ENCODE data around the gene SEPTIN8.

Gene SEPTIN8

DNA sequence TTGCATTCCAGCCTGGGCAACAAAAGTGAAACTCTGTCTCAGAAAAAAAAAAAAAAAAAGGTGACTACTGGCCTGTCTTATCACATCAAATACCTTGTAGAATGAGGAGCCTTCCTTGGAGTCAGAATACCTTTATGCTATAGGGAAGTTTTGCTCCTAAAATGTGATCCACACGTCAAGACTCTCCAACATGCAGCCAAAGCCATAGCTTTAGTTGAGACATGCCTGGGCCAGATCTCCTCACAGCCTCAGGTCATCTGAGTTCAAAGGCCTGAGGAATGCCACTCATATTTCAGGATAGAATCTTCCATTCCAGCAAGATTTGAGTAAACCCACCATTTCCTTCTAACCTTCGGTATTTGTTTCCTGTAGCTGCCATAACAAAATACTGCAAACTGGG is 22.4 kb upstream of the SEPTIN8 start:
- Histone ChIP-seq H3K36me3 (ENCODE audit: control insufficient read depth in 2 of 2, insufficient read depth in 2 of 2, low read length in 2 of 2) (no peaks in the 10 kb centered on the region), H3K4me1 (ENCODE audit: control insufficient read depth, insufficient read depth, low read length) (no peaks in the 10 kb centered on the region), H3K27me3 (ENCODE audit: control insufficient read depth in 1 of 2, insufficient read depth in 2 of 2, low read length in 2 of 2) (peaks cover 4 to 7% of the 10 kb centered on the region in 2 donors), H3K27ac (ENCODE audit: low read length) (no peak overlapping the region), H3K4me3 (ENCODE audit: low read length in 2 of 2) (no peak overlapping the region), H3K9me3 (ENCODE audit: control insufficient read depth in 2 of 2, low read length in 2 of 2) (no peaks in the 10 kb centered on the region), H3K9ac (ENCODE audit: low read length in 2 of 2) (no peak overlapping the region)

DNA sequence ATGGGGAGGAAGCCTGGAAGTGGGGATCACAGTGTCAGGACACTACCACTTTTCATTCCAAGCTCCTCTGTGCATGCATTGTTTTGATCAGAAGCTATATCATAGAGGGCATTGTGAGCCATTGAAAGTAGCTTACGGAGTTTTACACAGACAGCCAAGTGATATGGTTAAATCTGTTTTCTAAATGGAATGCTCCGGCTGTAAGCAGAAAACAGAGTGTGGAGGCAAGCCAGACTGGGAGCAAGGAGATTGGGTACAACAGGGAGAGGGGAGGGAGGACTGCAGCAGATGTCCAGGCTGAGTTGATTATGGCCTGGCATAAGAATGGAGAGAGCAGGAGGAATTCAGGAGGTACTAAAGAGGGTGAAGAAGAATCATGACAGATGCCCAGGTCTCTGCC is 20.6 kb upstream of the SEPTIN8 start:
- peaks cover 7% of the 10 kb centered on the region in 2 donors for H3K27me3 ChIP-seq (ENCODE audit: control insufficient read depth in 1 of 2, insufficient read depth in 2 of 2, low read length in 2 of 2)
- H3K9ac ChIP-seq (ENCODE audit: low read length in 2 of 2), result no peak overlapping the region
- H3K4me1 ChIP-seq (ENCODE audit: control insufficient read depth, insufficient read depth, low read length), result no peaks in the 10 kb centered on the region
- no peaks in the 10 kb centered on the region for H3K9me3 ChIP-seq (ENCODE audit: control insufficient read depth in 2 of 2, low read length in 2 of 2)
- no peak overlapping the region for H3K27ac ChIP-seq (ENCODE audit: low read length)
- H3K4me3 ChIP-seq (ENCODE audit: low read length in 2 of 2), result no peak overlapping the region
- H3K36me3 ChIP-seq (ENCODE audit: control insufficient read depth in 2 of 2, insufficient read depth in 2 of 2, low read length in 2 of 2), result no peaks in the 10 kb centered on the region

DNA sequence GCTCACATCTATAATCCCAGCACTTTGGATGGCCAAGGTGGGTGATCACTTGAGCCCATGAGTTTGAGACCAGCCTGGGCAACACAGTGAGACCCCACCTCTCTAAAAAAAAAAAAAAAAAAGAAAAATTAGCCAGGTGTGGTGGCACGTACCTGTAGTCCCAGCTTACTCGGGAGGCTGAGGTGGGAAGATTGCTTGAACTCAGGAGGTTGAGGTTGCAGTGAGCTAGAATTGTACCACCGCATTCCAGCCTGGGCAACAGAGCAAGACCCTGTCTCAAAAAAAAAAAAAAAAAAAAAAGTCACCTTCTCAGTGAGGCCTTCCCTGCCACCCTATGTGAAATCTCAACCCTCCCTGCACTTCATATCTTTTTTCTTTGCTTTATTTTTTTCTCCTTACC is 14.0 kb upstream of the SEPTIN8 start:
- no peaks in the 10 kb centered on the region for H3K36me3 ChIP-seq (ENCODE audit: control insufficient read depth in 2 of 2, insufficient read depth in 2 of 2, low read length in 2 of 2)
- H3K4me1 ChIP-seq (ENCODE audit: control insufficient read depth, insufficient read depth, low read length), result no peaks in the 10 kb centered on the region
- H3K27ac ChIP-seq (ENCODE audit: low read length), result no peak overlapping the region
- H3K4me3 ChIP-seq (ENCODE audit: low read length in 2 of 2), result no peak overlapping the region
- peaks cover 0 to 4% of the 10 kb centered on the region in 2 donors for H3K27me3 ChIP-seq (ENCODE audit: control insufficient read depth in 1 of 2, insufficient read depth in 2 of 2, low read length in 2 of 2)
- H3K9me3 ChIP-seq (ENCODE audit: control insufficient read depth in 2 of 2, low read length in 2 of 2), result no peaks in the 10 kb centered on the region
- H3K9ac ChIP-seq (ENCODE audit: low read length in 2 of 2), result no peak overlapping the region

- Histone ChIP-seq H3K27me3 (ENCODE audit: control insufficient read depth in 1 of 2, insufficient read depth in 2 of 2, low read length in 2 of 2) (peaks cover 0 to 4% of the 10 kb centered on the region in 2 donors), H3K27ac (ENCODE audit: low read length) (no peak overlapping the region), H3K4me3 (ENCODE audit: low read length in 2 of 2) (no peak overlapping the region), H3K9me3 (ENCODE audit: control insufficient read depth in 2 of 2, low read length in 2 of 2) (no peaks in the 10 kb centered on the region), H3K4me1 (ENCODE audit: control insufficient read depth, insufficient read depth, low read length) (no peaks in the 10 kb centered on the region), H3K9ac (ENCODE audit: low read length in 2 of 2) (no peak overlapping the region), H3K36me3 (ENCODE audit: control insufficient read depth in 2 of 2, insufficient read depth in 2 of 2, low read length in 2 of 2) (no peaks in the 10 kb centered on the region)
These were observed 13.3 kb upstream of the SEPTIN8 start for GRCh38 chr5:132790201-132790865.

GRCh38 chr5:132788990-132789886 is 12.2 kb upstream of the SEPTIN8 start:
- Histone ChIP-seq H3K4me3 (ENCODE audit: low read length in 2 of 2) (no peak overlapping the region), H3K4me1 (ENCODE audit: control insufficient read depth, insufficient read depth, low read length) (no peaks in the 10 kb centered on the region), H3K9me3 (ENCODE audit: control insufficient read depth in 2 of 2, low read length in 2 of 2) (no peaks in the 10 kb centered on the region), H3K9ac (ENCODE audit: low read length in 2 of 2) (no peak overlapping the region), H3K27me3 (ENCODE audit: control insufficient read depth in 1 of 2, insufficient read depth in 2 of 2, low read length in 2 of 2) (peaks cover 0 to 4% of the 10 kb centered on the region in 2 donors), H3K36me3 (ENCODE audit: control insufficient read depth in 2 of 2, insufficient read depth in 2 of 2, low read length in 2 of 2) (no peaks in the 10 kb centered on the region), H3K27ac (ENCODE audit: low read length) (no peak overlapping the region)

DNA sequence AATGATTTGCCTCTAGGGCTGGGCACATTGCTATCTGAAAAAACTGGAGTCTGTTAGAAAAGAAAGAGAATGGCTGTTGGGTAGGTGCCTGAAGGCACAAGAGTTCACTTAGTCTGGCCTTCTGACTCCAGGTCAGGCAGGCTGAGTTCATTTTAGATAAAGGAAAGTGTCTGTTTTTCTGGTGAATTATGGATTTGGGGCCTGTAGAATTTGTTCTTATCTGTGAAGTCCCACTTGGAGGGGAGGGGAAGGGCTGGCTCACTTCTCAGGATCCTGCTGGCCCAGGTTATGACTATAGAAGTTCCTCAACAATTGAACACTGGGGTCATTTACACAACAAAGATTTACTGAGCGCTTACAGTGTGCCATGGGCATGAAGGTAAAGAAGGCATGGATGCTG is 11.5 kb upstream of the SEPTIN8 start:
- no peak overlapping the region for H3K4me3 ChIP-seq (ENCODE audit: low read length in 2 of 2)
- H3K9me3 ChIP-seq (ENCODE audit: control insufficient read depth in 2 of 2, low read length in 2 of 2), result no peaks in the 10 kb centered on the region
- H3K4me1 ChIP-seq (ENCODE audit: control insufficient read depth, insufficient read depth, low read length), result no peaks in the 10 kb centered on the region
- no peak overlapping the region for H3K9ac ChIP-seq (ENCODE audit: low read length in 2 of 2)
- no peaks in the 10 kb centered on the region for H3K36me3 ChIP-seq (ENCODE audit: control insufficient read depth in 2 of 2, insufficient read depth in 2 of 2, low read length in 2 of 2)
- peaks cover 0 to 4% of the 10 kb centered on the region in 2 donors for H3K27me3 ChIP-seq (ENCODE audit: control insufficient read depth in 1 of 2, insufficient read depth in 2 of 2, low read length in 2 of 2)
- H3K27ac ChIP-seq (ENCODE audit: low read length), result no peak overlapping the region

DNA sequence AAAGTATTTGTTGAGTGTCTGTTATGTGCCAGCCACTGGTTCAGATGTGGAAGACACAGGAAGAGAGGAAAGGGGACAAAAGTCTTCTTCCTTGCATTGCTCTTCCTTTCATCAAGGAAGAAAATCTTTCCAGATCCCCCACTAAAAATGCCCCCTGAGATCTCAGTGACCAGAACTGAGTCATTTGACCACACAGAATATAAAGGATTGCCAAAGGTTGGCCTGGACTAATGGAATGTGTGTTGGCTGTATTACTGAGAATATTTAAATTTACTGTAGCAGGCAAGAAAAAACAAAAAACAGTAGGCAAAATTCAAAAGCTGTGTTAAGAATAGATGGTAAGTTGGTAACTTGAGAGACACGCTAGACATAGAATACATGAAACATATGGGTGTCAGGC is 10.0 kb upstream of the SEPTIN8 start:
- Histone ChIP-seq H3K27ac (ENCODE audit: low read length) (no peak overlapping the region), H3K36me3 (ENCODE audit: control insufficient read depth in 2 of 2, insufficient read depth in 2 of 2, low read length in 2 of 2) (no peaks in the 10 kb centered on the region), H3K4me3 (ENCODE audit: low read length in 2 of 2) (no peak overlapping the region), H3K9ac (ENCODE audit: low read length in 2 of 2) (no peak overlapping the region), H3K27me3 (ENCODE audit: control insufficient read depth in 1 of 2, insufficient read depth in 2 of 2, low read length in 2 of 2) (no peaks in the 10 kb centered on the region), H3K4me1 (ENCODE audit: control insufficient read depth, insufficient read depth, low read length) (no peaks in the 10 kb centered on the region), H3K9me3 (ENCODE audit: control insufficient read depth in 2 of 2, low read length in 2 of 2) (no peaks in the 10 kb centered on the region)

DNA sequence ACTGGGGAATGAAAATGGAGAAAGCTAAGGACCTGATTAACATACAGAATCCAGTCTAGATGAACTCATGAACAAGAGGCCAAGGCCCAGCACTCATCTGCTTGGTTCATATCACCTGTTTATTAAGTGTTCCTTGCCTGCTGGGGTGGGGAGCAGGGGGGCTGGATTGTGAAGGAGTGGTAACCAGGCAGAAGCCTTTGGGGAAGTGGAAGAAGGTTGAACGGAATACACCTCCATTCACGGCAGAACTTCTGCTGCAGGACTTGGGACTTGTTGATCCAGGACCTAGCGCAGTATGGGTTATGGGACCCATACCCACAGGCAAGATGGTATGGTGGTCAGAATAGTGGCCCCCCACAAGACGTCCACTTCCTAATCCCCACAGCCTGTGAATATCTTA is 8.8 kb upstream of the SEPTIN8 start:
- Histone ChIP-seq H3K27ac (ENCODE audit: low read length) (no peak overlapping the region), H3K4me1 (ENCODE audit: control insufficient read depth, insufficient read depth, low read length) (no peaks in the 10 kb centered on the region), H3K27me3 (ENCODE audit: control insufficient read depth in 1 of 2, insufficient read depth in 2 of 2, low read length in 2 of 2) (no peaks in the 10 kb centered on the region), H3K4me3 (ENCODE audit: low read length in 2 of 2) (no peak overlapping the region), H3K36me3 (ENCODE audit: control insufficient read depth in 2 of 2, insufficient read depth in 2 of 2, low read length in 2 of 2) (no peaks in the 10 kb centered on the region), H3K9me3 (ENCODE audit: control insufficient read depth in 2 of 2, low read length in 2 of 2) (no peaks in the 10 kb centered on the region), H3K9ac (ENCODE audit: low read length in 2 of 2) (no peak overlapping the region)

DNA sequence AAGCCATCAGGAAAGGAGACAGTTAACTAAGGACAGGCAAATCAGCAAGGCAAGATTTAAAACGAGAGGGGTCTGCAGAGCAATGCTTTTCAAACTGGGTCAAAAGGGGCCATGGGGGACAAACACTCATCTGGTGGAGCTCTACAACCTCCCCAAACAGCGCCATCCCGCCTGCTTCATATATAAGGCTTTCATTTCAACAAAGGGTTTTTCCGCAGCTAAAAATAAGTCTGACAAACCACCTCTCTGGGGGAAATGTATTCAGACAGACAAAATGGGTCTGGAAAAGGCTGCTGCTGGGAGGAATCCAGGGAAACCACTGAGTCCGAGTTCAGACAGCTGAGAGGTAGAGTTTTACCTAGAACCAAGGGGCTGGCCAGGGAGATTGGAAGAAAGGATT is 8.3 kb upstream of the SEPTIN8 start:
- Histone ChIP-seq H3K4me1 (ENCODE audit: control insufficient read depth, insufficient read depth, low read length) (no peaks in the 10 kb centered on the region), H3K27me3 (ENCODE audit: control insufficient read depth in 1 of 2, insufficient read depth in 2 of 2, low read length in 2 of 2) (no peaks in the 10 kb centered on the region), H3K9me3 (ENCODE audit: control insufficient read depth in 2 of 2, low read length in 2 of 2) (no peaks in the 10 kb centered on the region), H3K4me3 (ENCODE audit: low read length in 2 of 2) (no peak overlapping the region), H3K27ac (ENCODE audit: low read length) (no peak overlapping the region), H3K9ac (ENCODE audit: low read length in 2 of 2) (no peak overlapping the region), H3K36me3 (ENCODE audit: control insufficient read depth in 2 of 2, insufficient read depth in 2 of 2, low read length in 2 of 2) (no peaks in the 10 kb centered on the region)

DNA sequence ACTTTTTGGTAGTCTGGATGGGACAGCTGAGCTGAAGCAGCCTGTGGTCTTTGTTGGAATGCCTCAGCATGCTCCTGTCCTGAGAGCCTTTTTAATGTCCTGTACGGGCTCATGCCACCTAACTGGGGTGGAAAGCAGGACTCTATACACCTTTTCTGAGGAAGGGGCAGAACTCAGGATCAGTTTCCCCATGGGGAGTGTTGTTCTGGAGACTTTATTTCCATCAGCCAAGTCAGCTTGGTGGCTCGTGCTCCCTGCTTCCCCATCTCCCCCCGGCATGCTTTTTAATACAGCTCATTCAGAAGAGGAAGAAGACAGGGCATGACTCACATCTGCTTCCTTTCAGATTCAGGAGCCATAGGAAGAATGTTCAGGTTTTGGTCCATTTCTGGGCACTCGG is 5.1 kb upstream of the SEPTIN8 start:
- H3K9me3 ChIP-seq (ENCODE audit: control insufficient read depth in 2 of 2, low read length in 2 of 2), result no peaks in the 10 kb centered on the region
- no peak overlapping the region for H3K27ac ChIP-seq (ENCODE audit: low read length)
- H3K36me3 ChIP-seq (ENCODE audit: control insufficient read depth in 2 of 2, insufficient read depth in 2 of 2, low read length in 2 of 2), result no peaks in the 10 kb centered on the region
- peaks cover 9% of the 10 kb centered on the region for H3K4me1 ChIP-seq (ENCODE audit: control insufficient read depth, insufficient read depth, low read length)
- H3K9ac ChIP-seq (ENCODE audit: low read length in 2 of 2), result no peak overlapping the region
- no peak overlapping the region for H3K4me3 ChIP-seq (ENCODE audit: low read length in 2 of 2)
- no peaks in the 10 kb centered on the region for H3K27me3 ChIP-seq (ENCODE audit: control insufficient read depth in 1 of 2, insufficient read depth in 2 of 2, low read length in 2 of 2)

GRCh38 chr5:132781029-132781428 is 4.0 kb upstream of the SEPTIN8 start:
- Histone ChIP-seq H3K9me3 (ENCODE audit: control insufficient read depth in 2 of 2, low read length in 2 of 2) (no peaks in the 10 kb centered on the region), H3K4me1 (ENCODE audit: control insufficient read depth, insufficient read depth, low read length) (peaks cover 16% of the 10 kb centered on the region), H3K4me3 (ENCODE audit: low read length in 2 of 2) (no peak overlapping the region), H3K27ac (ENCODE audit: low read length) (no peak overlapping the region), H3K27me3 (ENCODE audit: control insufficient read depth in 1 of 2, insufficient read depth in 2 of 2, low read length in 2 of 2) (no peaks in the 10 kb centered on the region), H3K9ac (ENCODE audit: low read length in 2 of 2) (no peak overlapping the region), H3K36me3 (ENCODE audit: control insufficient read depth in 2 of 2, insufficient read depth in 2 of 2, low read length in 2 of 2) (no peaks in the 10 kb centered on the region)
